ENCODE measurements around the gene KCNQ4.

Gene KCNQ4

GRCh38 chr1:40783001-40783905 is at the start of gene KCNQ4:
Gene KCNQ4 (plus strand): TSS chr1:40783787. CDS start chr1:40784094, 307 bp downstream.
- peak in 9 of 51 donors; percentile 15 to 44 (median 26) for DNase-seq

GRCh38 chr1:40734882-40735628 is 48.5 kb upstream of the KCNQ4 start:
- no peak for DNase-seq

GRCh38 chr1:40736085-40736531 is 47.5 kb upstream of the KCNQ4 start:
- DNase-seq: peak in 5 of 51 donors; percentile 2 to 13 (median 7)

GRCh38 chr1:40738831-40739230 is 44.8 kb upstream of the KCNQ4 start:
- DNase-seq: no peak

GRCh38 chr1:40739455-40740008 is 44.1 kb upstream of the KCNQ4 start:
- no peak for DNase-seq

GRCh38 chr1:40740039-40740996 is 43.3 kb upstream of the KCNQ4 start:
- DNase-seq: no peak

- no peak for DNase-seq
Measured at GRCh38 chr1:40740997-40741736, 42.4 kb upstream of the KCNQ4 start.

- no peak for DNase-seq
Measured at GRCh38 chr1:40742363-40743061, 41.1 kb upstream of the KCNQ4 start.

GRCh38 chr1:40743452-40743851 is 40.1 kb upstream of the KCNQ4 start:
- DNase-seq: no peak

GRCh38 chr1:40743860-40744259 is 39.7 kb upstream of the KCNQ4 start:
- no peak for DNase-seq

- no peak for DNase-seq
Measured at GRCh38 chr1:40745176-40745575, 38.4 kb upstream of the KCNQ4 start.

- no peak for DNase-seq
Measured at GRCh38 chr1:40746344-40747090, 37.1 kb upstream of the KCNQ4 start.

- DNase-seq: no peak
Measured at GRCh38 chr1:40748841-40749718, 34.5 kb upstream of the KCNQ4 start.

GRCh38 chr1:40749817-40750216 is 33.8 kb upstream of the KCNQ4 start:
- DNase-seq: no peak

- no peak for DNase-seq
Measured at GRCh38 chr1:40750451-40750908, 33.1 kb upstream of the KCNQ4 start.

GRCh38 chr1:40751802-40752201 is 31.8 kb upstream of the KCNQ4 start:
- DNase-seq: no peak

GRCh38 chr1:40753142-40753882 is 30.3 kb upstream of the KCNQ4 start:
- DNase-seq: no peak

Measured in hypothalamus (tissue), 51 donors.